Mammary microvascular endothelial cell (primary cell): ENCODE results near the gene SRD5A2. TPM values are rescaled to one million over a fixed set of nuclear protein-coding genes. Genes with fewer than 3 reads are reported as not detected.

Experiments
- total RNA-seq: library from RNA; depleted of rRNA; stranded (reverse); fragments of >200 nt; gene quantifications from 2 replicates; pipeline ENCODE4 v1.2.3, GENCODE V29; 2015

Gene SRD5A2, protein sequence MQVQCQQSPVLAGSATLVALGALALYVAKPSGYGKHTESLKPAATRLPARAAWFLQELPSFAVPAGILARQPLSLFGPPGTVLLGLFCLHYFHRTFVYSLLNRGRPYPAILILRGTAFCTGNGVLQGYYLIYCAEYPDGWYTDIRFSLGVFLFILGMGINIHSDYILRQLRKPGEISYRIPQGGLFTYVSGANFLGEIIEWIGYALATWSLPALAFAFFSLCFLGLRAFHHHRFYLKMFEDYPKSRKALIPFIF
- not detected in 2 replicates for total RNA-seq

DNA sequence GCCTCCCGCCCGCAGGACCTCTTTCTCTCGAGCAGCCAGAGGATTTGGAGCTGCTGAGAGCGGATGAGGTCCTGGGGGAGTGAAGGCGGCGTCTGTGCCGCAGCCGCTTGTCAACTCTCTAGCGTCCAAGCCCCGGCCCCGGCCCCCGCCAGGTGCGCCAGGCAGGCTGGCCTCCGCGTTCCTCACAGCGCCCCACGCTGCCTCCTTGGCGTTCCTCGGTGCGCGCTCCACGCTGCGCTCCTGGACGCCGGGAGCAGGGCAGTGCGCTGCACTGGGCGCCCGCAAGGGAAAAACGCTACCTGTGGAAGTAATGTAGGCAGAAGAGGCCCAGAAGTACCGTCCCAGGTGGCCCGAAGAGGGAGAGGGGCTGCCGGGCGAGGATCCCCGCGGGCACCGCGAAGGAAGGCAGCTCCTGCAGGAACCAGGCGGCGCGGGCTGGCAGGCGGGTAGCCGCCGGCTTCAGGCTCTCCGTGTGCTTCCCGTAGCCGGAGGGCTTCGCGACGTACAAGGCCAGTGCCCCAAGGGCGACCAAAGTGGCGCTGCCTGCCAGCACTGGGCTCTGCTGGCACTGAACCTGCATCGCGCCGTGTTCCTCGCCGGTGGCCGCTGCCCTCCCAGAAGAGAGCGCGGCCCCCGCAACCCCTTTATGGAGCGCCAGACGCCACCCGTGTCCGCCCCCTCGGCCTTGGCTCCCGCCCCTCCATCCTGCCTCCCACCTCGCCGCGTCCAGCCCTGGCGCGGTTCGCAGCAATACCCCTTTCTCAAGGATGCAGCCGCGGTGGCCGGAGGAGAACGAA lies at the start of gene SRD5A2:
TSS of gene SRD5A2 (minus strand) at position 618 of the 797 bp plus-strand sequence. CDS start at position 580, 38 bp downstream.

Other genes starting within 250 kb of the SRD5A2 start
- not detected in 2 replicates for gene XDH, start 166.2 kb downstream of the SRD5A2 start, total RNA-seq